EL (cell line): ENCODE measurements around the gene FNBP1.
A peak's percentile ranks its signal among the peaks of the same experiment; 100 is the strongest.

ENCODE experiments used
- DNase-seq: peaks from one replicate; pipeline ENCODE4 v3.0.0-alpha.2; 2016

Gene FNBP1

DNA sequence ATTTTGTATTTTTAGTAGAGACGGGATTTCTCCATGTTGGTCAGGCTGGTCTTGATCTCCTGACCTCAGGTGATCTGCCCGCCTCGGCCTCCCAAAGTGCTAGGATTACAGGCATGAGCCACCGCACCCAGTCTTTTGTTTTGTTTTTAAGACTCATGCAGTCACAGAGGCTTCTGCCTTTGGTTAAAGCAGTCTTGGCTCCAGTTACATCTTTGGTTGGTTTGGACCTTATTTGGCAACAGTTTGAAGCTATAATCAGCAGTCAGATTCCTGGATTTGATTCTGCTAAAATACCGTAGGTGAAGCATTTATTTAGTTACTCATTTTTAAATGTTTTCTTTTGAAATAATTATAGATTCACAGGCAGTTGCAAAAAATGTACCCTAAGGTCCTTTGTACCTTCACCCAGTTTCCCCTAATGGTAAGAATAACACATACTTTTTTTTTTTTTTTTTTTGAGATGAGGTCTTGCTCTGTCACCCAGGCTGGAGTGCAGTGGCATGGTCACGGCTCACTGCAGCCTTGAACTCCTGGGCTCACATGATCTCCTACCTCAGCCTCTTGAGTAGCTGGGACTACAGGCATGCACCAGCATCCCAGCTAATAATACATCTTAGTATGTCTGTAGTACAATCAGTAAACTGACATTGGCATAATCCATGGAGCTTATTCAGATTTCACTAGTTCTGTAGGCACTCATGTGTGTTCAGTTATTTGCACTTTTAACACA is 192.0 kb downstream of the FNBP1 start:
- DNase-seq = no peak

- DNase-seq = no peak
Measured at GRCh38 chr9:129849901-129850300, 193.1 kb downstream of the FNBP1 start.

DNA sequence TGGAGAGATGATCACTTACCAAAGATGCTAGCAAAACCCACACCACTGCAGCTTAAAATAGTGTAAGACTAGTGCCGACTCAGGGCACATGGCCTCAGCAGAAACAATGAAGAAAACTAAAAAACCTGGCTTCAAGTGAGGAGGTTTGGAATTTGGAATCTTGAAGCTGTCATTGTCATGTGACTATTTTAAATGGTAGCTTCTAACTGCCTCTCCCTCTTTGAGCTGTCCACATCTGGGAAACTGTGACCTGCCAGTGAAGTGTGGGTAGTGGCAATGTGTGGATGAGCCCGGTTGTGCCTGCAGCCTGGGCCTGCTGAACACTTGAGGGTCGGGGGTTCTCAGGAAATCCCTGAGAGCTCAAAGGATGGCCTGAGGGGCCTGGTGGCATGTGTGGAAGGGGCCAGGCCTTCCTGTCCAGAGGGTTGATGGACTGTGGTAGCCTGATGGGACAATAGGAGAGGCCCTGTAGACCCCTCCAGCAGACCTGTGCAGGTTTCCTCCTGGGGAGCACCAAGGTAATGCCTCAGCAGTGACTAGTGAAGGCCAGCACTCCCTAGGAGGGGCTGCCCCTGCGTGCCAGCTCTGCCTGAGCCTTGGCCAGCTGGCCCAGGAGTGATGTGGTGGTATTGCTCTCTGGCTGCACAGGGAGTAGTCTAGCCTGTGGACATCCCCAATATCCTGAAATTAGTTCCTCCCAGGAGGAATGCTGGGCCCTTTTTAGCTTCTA is 194.1 kb downstream of the FNBP1 start:
- no peak for DNase-seq

GRCh38 chr9:129845373-129845772 is 197.6 kb downstream of the FNBP1 start:
- no peak for DNase-seq

- DNase-seq = no peak
Measured at GRCh38 chr9:129841071-129841470, 201.9 kb downstream of the FNBP1 start.

GRCh38 chr9:129840034-129840433 is 203.0 kb downstream of the FNBP1 start:
- DNase-seq = no peak

- DNase-seq = no peak
Measured at GRCh38 chr9:129839324-129840023, 203.5 kb downstream of the FNBP1 start.

GRCh38 chr9:129838707-129839259 is 204.2 kb downstream of the FNBP1 start:
- peak; percentile 96 for DNase-seq
